ENCODE measurements around the gene ATP6V1B1. TPM values are rescaled to one million over a fixed set of nuclear protein-coding genes. Genes with fewer than 3 reads are reported as not detected.

The ATP6V1B1 gene
- total and polyA plus RNA-seq, 7 donors = 0.10 to 0.70 (median 0.38) TPM; not detected in 2

GRCh38 chr2:70888366-70888922, 47.3 kb upstream of the ATP6V1B1 start:
- TF ChIP-seq CTCF (IDR thresholded peaks at IDR 0.05) = no peak

GRCh38 chr2:70888923-70889715, 46.6 kb upstream of the ATP6V1B1 start:
- DNase-seq (no peak), ATAC-seq (peak in 3 of 4 donors; percentile 49 to 65 (median 53))
- peaks cover 7% of the 10 kb centered on the region for H3K4me1 ChIP-seq
- H3K27ac ChIP-seq = no peak overlapping the region
- peaks cover 3 to 82% (median 24%) of the 10 kb centered on the region in 3 donors for H3K27me3 ChIP-seq (ENCODE audit: insufficient read depth in 3 of 3, low read length in 2 of 3)
- peak overlapping the region; percentile 52 for H3K4me3 ChIP-seq
- WGBS, 3 donors = 20 to 27% (median 26%) methylated on average over 64 to 70 of the region's 70 CpGs
- no peaks in the 10 kb centered on the region for H3K36me3 ChIP-seq (ENCODE audit: insufficient read depth in 1 of 2, low read depth in 1 of 2)
- intact Hi-C loops (cut with DNase I) = no loop called here
- no peak for TF ChIP-seq CTCF (IDR thresholded peaks at IDR 0.05)
- no peaks in the 10 kb centered on the region for H3K9me3 ChIP-seq

More at GRCh38 chr2:70888366-70888922, 47.3 kb upstream of the ATP6V1B1 start:
- peak in 2 of 4 donors; percentile 30 to 58 for ATAC-seq
- no peak for DNase-seq
- no peaks in the 10 kb centered on the region for H3K36me3 ChIP-seq (ENCODE audit: insufficient read depth in 1 of 2, low read depth in 1 of 2)
- H3K27ac ChIP-seq = no peak overlapping the region
- H3K4me1 ChIP-seq = peaks cover 7% of the 10 kb centered on the region
- H3K27me3 ChIP-seq (ENCODE audit: insufficient read depth in 3 of 3, low read length in 2 of 3) = peaks cover 5 to 86% (median 24%) of the 10 kb centered on the region in 3 donors
- peak overlapping the region; percentile 52 for H3K4me3 ChIP-seq
- 5 to 10% (median 9%) methylated on average over 27 of the region's 27 CpGs for whole genome bisulfite sequencing, 3 donors
- intact Hi-C loops (cut with DNase I) = no loop called here
- no peaks in the 10 kb centered on the region for H3K9me3 ChIP-seq

- H3K36me3 ChIP-seq (ENCODE audit: insufficient read depth in 1 of 2, low read depth in 1 of 2) = no peaks in the 10 kb centered on the region
- H3K9me3 ChIP-seq = no peaks in the 10 kb centered on the region
- H3K4me1 ChIP-seq = peaks cover 7% of the 10 kb centered on the region
- H3K27me3 ChIP-seq (ENCODE audit: insufficient read depth in 3 of 3, low read length in 2 of 3) = peaks cover 0 to 76% (median 24%) of the 10 kb centered on the region in 3 donors
- intact Hi-C loops (cut with DNase I) = no loop called here
- no peak for DNase-seq
- WGBS, 3 donors = 81 to 93% (median 82%) methylated on average over 5 of the region's 5 CpGs
- no peak for ATAC-seq
- H3K27ac ChIP-seq = no peak overlapping the region
- TF ChIP-seq CTCF (IDR thresholded peaks at IDR 0.05) = no peak
- H3K4me3 ChIP-seq = no peak overlapping the region
These were observed 46.0 kb upstream of the ATP6V1B1 start for GRCh38 chr2:70889716-70890037.

- intact Hi-C loops (cut with DNase I) = no loop called here
- ATAC-seq (no peak), DNase-seq (no peak)
- H3K27me3 ChIP-seq (ENCODE audit: insufficient read depth in 3 of 3, low read length in 2 of 3) = peaks cover 0 to 67% (median 22%) of the 10 kb centered on the region in 3 donors
- H3K9me3 ChIP-seq = no peaks in the 10 kb centered on the region
- no peak overlapping the region for H3K4me3 ChIP-seq
- 61 to 75% (median 66%) methylated on average over 5 of the region's 5 CpGs for WGBS, 3 donors
- peaks cover 7% of the 10 kb centered on the region for H3K4me1 ChIP-seq
- no peaks in the 10 kb centered on the region for H3K36me3 ChIP-seq (ENCODE audit: insufficient read depth in 1 of 2, low read depth in 1 of 2)
- H3K27ac ChIP-seq = no peak overlapping the region
- TF ChIP-seq CTCF (IDR thresholded peaks at IDR 0.05) = no peak
These were observed 45.1 kb upstream of the ATP6V1B1 start for GRCh38 chr2:70890469-70891065.

All from psoas muscle (tissue), 8 donors.